ENCODE results near the gene GALNT9. TPM values are rescaled to one million over a fixed set of nuclear protein-coding genes. Genes with fewer than 3 reads are reported as not detected.
A peak's percentile ranks its signal among the peaks of the same experiment; 100 is the strongest.

The GALNT9 gene
- total and polyA plus RNA-seq, 2 donors (not counting 1 experiment from before 2014, with no cell fraction given), result 0.10 to 2.8 TPM

- no peaks in the 10 kb centered on the region for H3K4me1 ChIP-seq (ENCODE audit: control insufficient read depth, extremely low read depth, insufficient read depth, low read length)
- TF ChIP-seq EZH2 (IDR thresholded peaks at IDR 0.05; ENCODE audit: low read length, missing control alignments), result no peak
- no peak for TF ChIP-seq CTCF (conservative IDR thresholded peaks at IDR 0.05 in 1 of 2, IDR thresholded peaks at IDR 0.05 in 1 of 2; ENCODE audit: low read depth in 1 of 2, low read length in 2 of 2)
- no peaks in the 10 kb centered on the region for H4K20me1 ChIP-seq (ENCODE audit: control insufficient read depth, extremely low read depth, insufficient read depth, low read length)
- no peaks in the 10 kb centered on the region for H3K9me3 ChIP-seq (ENCODE audit: control insufficient read depth, insufficient read depth, low read depth, low read length)
- H3K27ac ChIP-seq (ENCODE audit: insufficient read depth, low read length), result no peak overlapping the region
- H3K4me3 ChIP-seq (replicated peaks in 1 of 4; ENCODE audit: control extremely low read depth in 1 of 4, insufficient read depth in 1 of 4, low read depth in 3 of 4, low read length in 4 of 4), result no peak overlapping the region
- no peaks in the 10 kb centered on the region for H3K27me3 ChIP-seq (ENCODE audit: control insufficient read depth, insufficient read depth, low read length)
- no peak overlapping the region for H3K4me2 ChIP-seq (ENCODE audit: extremely low read depth, insufficient read depth, low read length)
- H2AFZ ChIP-seq (ENCODE audit: low read length), result no peak overlapping the region
- no peaks in the 10 kb centered on the region for H3K79me2 ChIP-seq (ENCODE audit: control insufficient read depth, insufficient read depth, low read length)
- H3K36me3 ChIP-seq (ENCODE audit: control insufficient read depth, insufficient read depth, low read length), result no peaks in the 10 kb centered on the region
- no peak overlapping the region for H3K9ac ChIP-seq (ENCODE audit: insufficient read depth, low read length)
- DNase-seq (ENCODE audit: low read depth in 2 of 2), result no peak
These were observed 28.3 kb upstream of the GALNT9 start for GRCh38 chr12:132357623-132358186.

DNA sequence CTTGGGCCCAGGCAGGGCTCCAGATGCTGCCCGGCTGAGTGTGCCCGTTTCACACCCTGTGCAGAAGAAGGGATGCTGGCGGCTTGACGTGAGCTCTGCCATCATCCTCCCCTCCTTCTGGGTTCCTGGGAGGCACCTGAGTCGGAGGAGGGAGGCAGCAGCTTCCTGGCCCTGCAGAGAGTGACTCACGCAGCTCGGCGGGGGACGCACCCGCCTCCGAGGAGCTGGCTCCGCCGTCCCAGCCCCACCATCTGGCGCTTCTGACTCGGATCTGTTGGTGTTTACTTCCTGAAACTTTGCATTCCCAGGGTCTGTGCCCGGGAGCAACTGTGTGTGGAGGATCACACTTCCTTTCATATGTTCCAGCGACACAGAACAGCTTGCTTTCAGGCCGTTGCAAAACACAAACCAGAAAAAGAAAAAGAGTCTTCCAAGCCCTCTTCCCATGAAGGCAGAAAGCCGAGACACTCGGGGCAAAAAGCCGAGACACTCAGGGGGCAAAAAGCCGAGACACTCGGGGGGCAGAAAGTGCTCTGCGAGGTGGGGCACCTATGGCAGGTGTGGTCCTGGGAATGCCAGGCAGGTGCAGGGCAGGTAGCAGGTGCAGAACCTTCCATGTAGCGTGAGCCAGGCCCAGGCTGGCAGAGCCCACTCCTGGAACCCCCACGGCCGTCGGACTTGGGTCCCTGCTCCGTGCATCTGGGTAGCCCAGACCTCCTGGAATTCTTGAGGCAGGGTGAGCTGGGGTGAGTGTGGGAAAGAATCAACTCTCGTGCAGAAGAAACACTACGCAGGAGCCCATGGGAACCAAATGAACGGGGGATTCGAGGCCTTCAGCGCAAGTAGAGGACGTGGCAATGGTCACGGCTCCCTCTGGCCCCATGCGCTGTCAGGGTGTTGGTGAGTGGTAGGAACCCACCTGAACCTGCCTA is 27.6 kb upstream of the GALNT9 start:
- no peaks in the 10 kb centered on the region for H3K4me1 ChIP-seq (ENCODE audit: control insufficient read depth, extremely low read depth, insufficient read depth, low read length)
- H3K27me3 ChIP-seq (ENCODE audit: control insufficient read depth, insufficient read depth, low read length), result no peaks in the 10 kb centered on the region
- no peak overlapping the region for H3K27ac ChIP-seq (ENCODE audit: insufficient read depth, low read length)
- H3K9me3 ChIP-seq (ENCODE audit: control insufficient read depth, insufficient read depth, low read depth, low read length), result no peaks in the 10 kb centered on the region
- no peak overlapping the region for H3K9ac ChIP-seq (ENCODE audit: insufficient read depth, low read length)
- no peaks in the 10 kb centered on the region for H4K20me1 ChIP-seq (ENCODE audit: control insufficient read depth, extremely low read depth, insufficient read depth, low read length)
- H3K79me2 ChIP-seq (ENCODE audit: control insufficient read depth, insufficient read depth, low read length), result no peaks in the 10 kb centered on the region
- H2AFZ ChIP-seq (ENCODE audit: low read length), result no peak overlapping the region
- no peaks in the 10 kb centered on the region for H3K36me3 ChIP-seq (ENCODE audit: control insufficient read depth, insufficient read depth, low read length)
- H3K4me2 ChIP-seq (ENCODE audit: extremely low read depth, insufficient read depth, low read length), result no peak overlapping the region
- TF ChIP-seq EZH2 (IDR thresholded peaks at IDR 0.05; ENCODE audit: low read length, missing control alignments), result no peak
- TF ChIP-seq CTCF (conservative IDR thresholded peaks at IDR 0.05 in 1 of 2, IDR thresholded peaks at IDR 0.05 in 1 of 2; ENCODE audit: low read depth in 1 of 2, low read length in 2 of 2), result no peak
- DNase-seq (ENCODE audit: low read depth in 2 of 2), result peak; percentile 47 to 50
- no peak overlapping the region for H3K4me3 ChIP-seq (replicated peaks in 1 of 4; ENCODE audit: control extremely low read depth in 1 of 4, insufficient read depth in 1 of 4, low read depth in 3 of 4, low read length in 4 of 4)
